GM18909 (cell line): ENCODE measurements around the gene TXNL4A.
A peak's percentile ranks its signal among the peaks of the same experiment; 100 is the strongest.
"Not testable (repeated sequence)": the region's sequence is repeated elsewhere in the genome, so short reads cannot be mapped to it uniquely, and the experiment has no call there.

ENCODE experiments used
- ATAC-seq: cut with Tn5 transposase; IDR thresholded peaks from one replicate; pipeline ENCODE4 v1.9.1; 2021; ENCODE audit warnings: mild to moderate bottlenecking; ENCODE audit not compliant: unreplicated experiment, poor library complexity

The TXNL4A gene, protein sequence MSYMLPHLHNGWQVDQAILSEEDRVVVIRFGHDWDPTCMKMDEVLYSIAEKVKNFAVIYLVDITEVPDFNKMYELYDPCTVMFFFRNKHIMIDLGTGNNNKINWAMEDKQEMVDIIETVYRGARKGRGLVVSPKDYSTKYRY

DNA sequence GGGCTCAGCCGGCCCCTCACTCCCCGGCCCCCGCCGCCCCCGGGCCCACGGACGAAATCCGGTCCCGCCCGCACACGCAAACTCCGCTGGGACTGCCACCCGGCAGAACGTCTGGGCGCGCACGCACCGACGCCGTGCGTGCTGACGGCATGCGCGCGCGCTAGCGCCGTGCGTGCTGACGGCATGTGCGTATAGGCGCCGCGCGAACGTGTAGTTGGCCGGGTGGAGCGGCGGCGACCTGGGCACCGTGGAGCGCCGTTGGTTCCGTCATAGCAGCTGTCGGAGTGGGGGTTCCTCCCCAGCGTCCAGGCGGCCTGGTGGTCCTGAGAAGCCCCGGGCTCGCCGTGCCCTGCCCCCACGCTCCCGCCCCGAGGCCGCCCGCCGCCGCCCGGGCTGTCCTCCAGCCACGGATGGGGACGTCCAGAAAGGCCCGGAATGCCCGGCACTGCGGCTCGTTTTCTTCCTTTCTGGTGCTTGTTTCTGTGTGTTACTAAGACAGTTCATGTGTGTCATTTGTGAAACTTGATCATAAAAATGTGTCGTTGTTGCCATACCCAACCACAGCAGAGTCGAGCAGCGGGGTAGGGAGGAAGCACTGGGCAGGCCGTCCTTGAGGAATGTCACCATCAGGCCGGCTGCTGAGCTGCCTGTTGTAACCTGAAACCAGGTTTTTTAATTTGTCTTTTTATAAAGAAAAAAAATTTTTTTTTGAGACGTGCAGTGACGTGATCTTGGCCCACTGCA, at the start of gene TXNL4A:
TXNL4A (minus strand) TSS at position 113 of the 744 bp plus-strand sequence. CDS start 171 bp downstream, outside the sequence.
- peak; percentile 97 for ATAC-seq

DNA sequence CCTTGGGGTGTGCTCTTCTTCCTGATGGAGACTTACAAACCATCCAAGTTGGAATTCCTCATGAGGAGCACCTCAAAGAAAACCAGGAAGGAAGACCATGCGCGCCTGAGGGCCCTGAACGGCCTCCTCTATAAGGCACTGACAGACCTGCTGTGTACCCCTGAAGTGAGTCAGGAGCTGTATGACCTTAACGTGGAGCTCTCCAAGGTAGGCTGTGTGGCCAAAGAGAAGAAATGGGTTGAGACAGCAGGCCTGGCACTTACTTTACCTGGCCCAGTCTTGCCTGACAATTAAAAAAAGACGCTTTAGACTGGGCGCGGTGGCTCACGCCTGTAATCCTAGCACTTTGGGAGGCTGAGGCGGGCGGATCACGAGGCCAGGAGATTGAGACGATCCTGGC, 48.9 kb upstream of the TXNL4A start:
- ATAC-seq: no peak

DNA sequence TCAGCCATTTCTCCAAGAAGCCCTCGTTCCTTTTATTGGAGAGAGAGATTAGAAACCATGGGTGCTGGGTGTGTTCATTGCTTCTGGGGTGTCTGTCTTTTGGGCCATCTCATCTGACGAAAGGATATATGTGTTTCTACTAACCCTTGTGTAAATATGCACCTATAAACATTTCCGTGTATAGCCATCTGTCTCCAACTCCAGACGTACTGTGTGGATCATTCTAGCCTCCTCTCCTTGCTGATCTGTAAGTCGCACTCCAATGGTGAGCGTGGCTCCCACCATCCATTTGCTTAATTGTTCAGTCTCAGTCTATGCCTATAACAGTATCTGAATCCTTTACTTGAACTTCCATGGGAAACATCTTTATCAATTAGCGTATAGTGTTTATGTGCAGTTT, 47.6 kb upstream of the TXNL4A start:
- ATAC-seq: no peak

DNA sequence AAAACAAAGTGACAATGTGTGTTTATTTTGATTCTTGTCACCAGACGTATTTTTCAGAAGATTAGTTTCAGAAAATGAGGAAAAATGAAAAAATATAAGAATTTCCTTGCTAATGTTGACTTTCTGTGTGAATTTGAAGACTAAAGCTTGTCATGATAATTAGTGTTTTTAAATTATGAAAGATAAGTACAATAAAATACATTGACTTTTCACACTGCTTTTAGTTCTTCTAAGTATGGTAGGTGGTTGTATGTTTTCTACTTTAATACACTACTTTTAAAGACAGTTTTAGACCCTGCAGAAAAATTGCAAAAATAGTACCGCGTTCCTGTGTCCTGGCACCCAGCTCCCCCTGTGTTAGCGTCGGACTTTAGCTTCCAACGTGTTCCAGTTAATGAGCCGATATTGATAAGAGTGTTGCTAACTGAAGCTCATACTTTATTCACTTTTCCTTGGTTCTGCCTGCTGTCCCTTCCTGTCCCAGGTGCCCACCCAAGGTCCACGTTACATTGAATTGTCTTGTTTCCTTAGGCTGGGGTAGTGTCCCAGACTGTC, 46.6 kb upstream of the TXNL4A start:
- ATAC-seq: no peak

DNA sequence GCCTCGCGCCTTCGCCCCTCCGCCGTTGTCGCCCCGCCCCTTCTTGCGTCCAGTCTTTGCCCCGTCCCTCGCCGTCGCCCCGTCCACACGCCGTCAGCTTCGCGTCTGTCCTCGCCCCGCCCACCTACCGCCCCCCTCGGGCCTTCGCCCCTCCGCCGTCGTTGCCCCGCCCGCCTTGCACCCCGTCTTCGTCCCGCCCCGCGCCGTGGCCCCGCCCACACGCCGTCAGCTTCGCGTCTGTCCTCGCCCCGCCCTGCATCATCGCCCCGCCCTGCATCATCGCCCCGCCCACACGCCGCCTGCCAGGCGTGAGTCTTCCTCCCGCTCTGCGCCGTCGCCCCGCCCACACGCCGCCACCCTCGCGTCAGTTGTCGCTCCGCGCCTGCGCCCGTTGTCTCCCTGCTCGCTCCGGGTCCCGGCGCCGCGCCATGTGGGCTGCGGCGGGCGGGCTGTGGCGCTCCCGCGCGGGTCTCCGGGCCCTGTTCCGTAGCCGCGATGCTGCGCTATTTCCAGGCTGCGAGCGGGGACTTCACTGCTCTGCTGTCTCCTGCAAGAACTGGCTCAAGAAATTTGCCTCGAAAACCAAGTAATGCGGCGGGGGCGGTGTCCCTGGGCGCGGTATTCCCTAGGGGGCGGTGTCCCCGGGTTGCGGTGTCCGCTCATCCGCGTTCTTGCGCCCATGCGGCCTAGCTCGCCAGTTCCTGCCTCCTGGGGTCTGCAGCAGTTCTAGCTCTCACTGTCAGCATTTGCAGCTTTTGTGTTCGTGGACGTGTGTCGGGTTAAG, 45.9 kb upstream of the TXNL4A start, which contains the start of gene RBFA:
RBFA (plus strand) TSS at position 367 of the 784 bp plus-strand sequence; CDS start at position 429, 62 bp downstream.
- peak; percentile 82 for ATAC-seq

DNA sequence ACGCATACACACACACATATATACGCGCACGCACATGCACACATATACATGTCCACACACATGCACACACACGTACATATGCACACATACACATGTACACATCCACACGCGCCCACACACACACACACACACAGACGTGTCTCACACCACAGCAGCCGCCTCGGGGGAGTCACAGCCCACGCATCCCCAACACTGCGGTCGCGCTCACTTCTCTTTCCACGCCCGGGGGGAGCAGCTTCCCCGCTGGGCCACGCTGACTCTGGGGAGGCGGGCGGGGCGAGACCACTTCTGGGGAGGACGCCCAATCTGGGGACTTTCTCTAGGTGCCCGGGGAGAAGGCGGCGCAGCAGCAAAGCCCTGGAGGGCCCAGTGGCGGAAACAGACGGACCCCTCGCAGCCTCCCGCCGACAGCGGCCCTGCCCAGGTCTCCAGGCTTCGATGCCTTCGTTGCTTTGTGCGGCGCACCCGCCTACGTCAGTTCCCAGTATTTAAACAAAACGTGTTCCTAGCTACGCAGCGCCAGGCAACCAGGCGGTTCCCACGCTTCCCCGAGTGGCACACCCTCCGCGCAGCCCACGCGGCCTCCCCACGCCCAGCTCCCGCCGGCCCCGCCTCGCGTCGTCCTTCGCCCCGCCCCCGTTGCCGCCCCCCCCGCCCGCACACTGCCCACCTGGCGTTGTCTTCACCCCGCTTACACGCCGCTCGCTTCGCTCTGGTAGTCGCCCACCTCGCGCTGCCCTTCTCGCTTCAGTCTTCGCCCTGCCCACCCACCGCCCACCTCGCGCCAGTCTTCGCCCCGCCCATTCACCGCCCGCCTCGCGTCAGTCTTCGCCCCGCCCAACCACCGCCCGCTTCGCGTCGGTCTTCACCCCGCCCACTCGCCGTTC, 45.1 kb upstream of the TXNL4A start:
- no peak for ATAC-seq

DNA sequence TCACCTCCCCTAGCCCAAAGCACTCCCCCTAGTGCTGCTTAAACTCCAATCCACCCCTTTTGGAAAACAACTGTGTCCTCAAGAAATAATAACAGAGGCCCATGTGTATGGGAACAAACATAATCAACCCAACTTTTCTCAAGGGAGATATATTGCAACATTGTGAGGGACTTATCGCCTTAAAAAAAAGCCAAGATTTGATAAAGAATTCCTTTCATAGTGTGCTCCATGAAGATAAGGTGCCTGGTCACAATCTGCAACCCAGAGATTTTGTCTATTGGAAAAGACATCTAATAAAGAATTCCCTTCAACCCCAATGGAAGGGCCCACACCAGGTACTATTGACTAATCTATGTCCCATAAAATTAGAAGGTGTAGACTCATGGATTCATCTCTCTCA, 41.3 kb upstream of the TXNL4A start:
- no peak for ATAC-seq

DNA sequence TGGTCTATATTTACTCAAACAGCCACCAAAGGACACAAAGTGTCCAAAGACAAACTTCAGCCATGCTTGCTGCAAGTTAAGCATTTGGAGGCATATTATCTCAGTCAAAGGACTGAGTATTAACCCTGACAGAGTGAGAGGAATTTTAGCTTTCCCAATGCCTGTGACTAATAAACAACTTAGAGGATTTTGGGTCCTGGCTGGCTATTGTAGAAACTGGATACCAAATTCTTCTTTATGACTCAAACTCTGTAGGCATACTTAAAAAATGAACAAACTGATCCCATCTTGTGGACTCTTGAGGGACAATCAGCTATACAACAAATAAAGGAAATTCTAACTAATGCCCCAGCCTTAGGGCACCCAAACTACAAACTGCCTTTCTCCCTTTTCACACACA, 39.4 kb upstream of the TXNL4A start:
- not testable (repeated sequence) for ATAC-seq

DNA sequence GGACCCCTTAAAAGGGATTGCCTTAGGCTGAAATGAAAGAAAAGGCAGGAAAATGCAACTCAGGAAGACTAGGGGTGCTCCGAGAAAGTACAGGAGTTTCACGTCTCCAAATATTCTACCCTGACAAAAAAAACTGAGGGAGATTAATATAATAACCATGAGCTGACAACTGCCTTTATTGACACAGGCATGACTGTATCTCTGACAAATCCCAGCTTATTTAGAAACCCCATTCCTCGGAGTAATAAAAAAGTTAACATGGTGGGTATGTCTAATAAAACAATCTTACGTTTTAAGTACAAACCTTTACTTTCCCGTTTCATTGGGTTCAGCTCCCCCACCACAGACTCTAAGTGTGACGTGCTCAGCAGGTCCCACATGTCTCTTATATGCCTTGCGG, 38.0 kb upstream of the TXNL4A start:
- no peak for ATAC-seq

DNA sequence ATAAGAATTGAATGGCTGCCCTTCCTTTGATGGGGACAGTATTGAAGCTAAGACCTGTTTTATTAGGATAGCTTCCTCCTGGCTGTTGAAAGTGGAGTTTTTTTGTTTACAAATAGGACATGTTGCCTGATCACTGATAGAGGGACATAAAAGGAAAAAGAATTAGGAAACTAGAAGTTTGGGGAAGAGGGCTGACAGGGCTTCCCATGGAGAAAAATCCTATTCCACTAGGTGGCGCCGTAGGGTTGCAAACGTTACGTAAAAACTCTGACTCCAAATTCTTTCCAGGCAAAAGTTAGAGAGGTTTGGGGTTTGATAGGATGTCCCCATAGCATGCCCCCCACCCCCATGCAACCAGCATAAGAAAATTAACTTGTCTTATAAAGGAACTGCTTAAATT, 34.8 kb upstream of the TXNL4A start:
- ATAC-seq: no peak

DNA sequence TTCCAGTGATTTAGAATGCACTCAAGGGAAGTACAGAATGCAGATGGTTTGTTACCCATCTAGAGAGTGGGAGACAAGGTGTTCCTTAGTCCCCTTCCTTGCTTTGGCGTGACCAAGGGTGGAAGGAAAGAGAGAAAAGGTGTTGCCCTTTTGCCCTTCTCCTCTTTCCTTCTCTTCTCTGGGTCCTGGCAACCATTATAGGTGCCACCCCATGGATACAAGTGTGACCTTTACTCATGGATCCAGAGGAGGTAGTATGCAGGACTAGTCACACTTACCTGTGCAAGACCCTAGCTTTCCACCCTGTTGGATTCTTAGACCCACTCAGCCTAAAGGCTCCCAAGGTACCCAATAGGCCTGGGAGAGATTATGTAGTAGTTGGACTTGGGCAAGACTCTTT, 34.2 kb upstream of the TXNL4A start:
- ATAC-seq: no peak

DNA sequence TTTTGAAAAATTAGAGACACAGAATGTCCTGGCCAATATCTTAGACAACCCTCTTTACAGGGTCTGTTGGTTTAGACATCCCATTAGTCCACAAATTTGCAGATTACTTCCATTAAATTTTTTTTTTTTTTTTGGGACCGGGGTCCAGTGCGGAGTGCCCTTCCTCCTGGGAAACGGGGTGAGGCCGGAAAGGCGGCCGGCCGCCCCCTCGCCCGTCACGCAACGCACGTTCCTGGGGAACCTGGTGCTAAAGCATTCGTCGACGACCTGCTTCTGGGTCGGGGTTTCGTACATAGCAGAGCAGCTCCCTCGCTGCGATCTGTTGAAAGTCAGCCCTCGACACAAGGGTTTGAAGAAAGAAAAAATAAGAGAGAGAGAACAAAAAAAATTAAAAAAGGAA, 24.4 kb upstream of the TXNL4A start:
- no peak for ATAC-seq

DNA sequence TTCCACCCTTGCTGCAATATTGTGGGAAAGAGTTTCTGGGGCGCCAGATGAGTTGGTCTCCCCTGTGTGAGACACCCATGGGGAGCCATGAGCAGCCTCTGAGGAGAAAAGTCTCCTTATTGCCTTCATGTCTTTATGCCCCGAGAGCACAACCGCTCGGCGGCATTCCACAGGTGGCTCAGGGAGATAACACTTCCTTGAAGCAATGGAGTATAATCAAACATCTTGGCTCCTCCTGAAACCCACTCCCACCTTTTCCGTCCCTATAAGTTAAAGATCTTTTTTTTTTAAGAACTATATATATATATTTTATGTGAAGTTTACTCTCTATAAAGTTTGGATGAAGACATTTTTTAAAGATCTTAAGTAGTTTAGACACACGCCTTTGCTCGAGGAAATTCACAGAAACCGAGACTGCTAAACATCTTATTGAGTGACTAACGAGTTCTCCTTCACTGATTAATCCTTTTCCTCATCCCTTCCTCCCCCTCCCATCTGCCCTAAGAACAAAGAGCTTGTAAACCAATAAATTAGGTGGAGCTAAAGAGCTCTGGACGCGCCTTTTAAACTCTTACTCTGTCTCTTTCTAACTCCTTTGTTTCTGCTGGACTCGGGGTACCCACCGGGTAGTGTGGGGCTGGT, 23.3 kb upstream of the TXNL4A start:
- not testable (repeated sequence) for ATAC-seq

DNA sequence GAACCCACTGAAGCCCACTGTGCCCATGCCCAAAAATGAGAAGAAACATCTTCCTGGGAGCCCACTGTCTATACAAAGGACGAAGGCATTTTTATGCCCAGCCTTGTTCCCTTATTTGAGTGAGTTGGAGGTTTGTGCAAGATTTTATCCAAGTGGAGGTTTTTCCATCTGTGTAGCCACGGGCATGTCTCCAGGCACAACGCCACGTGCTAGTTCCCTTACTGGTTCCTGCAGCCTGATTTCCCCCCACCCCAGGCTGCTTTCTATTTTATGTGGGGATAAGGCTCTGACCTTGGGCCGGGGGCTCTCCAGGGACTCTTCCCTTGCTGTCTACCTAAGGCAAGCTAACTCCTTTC, 22.2 kb upstream of the TXNL4A start:
- ATAC-seq: no peak

DNA sequence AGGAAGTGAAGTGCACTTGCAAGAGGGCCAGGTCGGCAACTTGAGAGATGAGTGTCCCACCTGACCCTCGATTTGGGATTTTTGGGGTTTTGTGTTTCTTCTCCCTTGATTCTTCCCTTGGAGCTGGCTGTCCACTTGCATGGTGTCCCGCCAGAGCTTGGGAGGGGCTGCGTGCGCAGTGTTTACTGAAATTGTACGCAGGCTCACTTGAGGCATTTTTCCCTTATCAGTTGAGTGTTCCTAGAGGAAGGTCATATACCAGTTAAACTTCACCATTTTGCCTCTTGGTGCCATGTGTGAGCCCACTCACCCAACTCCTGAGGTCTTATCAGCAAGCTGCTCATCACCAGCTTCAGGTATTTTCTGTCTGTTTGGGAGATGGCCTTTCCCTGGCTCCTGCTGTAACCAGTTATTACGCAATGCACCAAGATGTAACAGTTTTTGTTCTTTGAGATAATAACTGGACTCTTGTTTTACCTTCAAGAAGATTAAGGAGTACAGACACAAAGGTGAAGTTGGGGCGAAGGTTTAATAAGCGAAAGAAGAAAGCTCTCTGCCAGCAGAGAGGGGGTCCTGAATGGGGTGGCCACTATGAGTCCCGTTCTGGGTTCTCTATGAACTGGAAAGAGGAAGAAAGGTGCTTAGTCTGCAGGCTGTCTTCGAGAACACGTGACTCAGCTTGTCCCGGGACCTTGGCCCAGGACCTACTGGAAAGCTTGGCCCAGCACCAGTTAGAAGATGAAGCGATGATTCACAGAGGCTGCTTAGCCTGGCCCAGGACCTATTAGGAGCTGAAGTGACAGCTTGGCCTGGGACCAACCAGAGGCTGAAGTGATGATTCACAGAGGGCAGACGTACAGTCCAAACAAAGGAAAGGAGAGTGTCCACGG, 21.5 kb upstream of the TXNL4A start:
- no peak for ATAC-seq

DNA sequence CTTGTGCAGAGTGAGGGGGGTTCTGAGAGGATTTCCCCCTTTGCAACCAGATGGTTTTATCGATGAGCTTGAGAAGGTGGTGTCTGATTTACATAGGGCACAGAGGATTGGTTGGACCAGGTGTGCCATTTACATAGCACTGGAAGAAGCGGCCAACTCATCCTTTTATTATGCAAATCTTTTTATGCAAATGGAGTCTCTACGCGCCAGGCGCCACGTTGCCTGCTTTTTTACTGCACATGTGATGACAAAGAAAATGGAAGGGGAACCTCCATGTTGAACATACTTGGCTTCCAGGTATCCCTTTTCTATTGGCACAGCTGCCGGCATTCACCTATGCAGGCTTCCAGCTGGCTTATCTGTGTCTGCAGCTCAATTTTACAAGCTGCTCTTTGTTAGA, 18.4 kb upstream of the TXNL4A start:
- no peak for ATAC-seq

DNA sequence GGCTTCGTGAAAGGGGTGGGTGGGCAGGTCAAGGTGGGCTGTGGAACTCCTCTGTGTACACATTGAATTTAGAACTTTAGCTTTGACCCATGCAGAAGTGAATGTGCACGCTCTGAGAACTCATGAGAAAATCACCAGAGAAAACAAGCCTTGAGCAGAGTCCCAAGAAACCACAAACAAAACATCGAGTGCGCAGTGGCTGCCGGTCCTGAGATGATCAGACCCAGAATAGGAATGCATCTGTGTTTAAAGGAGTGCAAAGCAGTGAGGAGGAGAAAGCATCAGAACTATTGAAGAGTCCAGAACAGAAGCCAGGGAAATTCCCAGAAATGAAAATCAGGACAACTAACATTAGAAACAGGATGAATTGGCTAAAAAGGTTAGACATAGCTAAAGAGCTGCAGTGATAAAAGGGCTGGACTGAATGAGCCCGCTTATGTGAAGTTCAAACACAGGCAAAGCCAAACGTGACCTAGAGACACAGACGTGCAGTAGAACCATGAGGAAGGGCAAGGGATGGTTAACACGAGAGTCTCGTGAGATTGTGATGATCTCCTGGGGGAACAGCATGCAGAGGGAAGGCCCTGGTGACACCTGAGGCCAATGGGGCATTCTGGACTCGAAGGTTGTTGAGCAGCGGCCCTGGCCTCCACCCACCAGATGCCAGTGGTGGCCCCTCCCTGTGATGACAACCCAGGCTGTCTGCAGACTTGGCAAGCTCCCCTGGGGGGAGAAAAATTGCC, 16.4 kb upstream of the TXNL4A start:
- no peak for ATAC-seq

DNA sequence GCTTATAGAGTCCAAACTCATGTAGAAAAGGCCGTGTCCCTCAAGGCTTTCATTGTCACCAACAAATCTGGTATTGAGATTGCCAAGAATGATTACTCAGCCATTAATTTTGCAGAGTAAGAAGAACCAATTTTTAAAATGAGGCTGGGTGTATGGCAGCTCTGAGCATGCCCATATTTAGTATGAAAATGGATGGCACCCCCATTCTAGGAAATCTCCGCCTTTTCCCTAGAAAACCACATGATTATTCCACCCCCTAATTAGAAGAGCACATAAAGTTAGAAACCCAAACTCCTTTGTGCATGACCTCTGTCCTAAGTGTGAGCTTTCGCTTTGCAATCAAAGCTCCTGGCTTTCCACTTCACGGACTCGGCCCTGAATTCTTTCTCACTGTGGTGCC, 14.1 kb upstream of the TXNL4A start:
- no peak for ATAC-seq
